ENCODE results near the gene SFXN1. TPM values are rescaled to one million over a fixed set of nuclear protein-coding genes. Genes with fewer than 3 reads are reported as not detected.

The SFXN1 gene
- total RNA-seq, 1 donor from 2014 or later = 123 TPM

GRCh38 chr5:175548626-175549311 lies 70.4 kb downstream of the SFXN1 start:
- DNase-seq (ENCODE audit: low read depth) (no peak), FAIRE-seq (no peak)
- Histone ChIP-seq H3K36me3 (ENCODE audit: control insufficient read depth, insufficient read depth, low read length) (no peaks in the 10 kb centered on the region), H3K27me3 (ENCODE audit: control insufficient read depth, insufficient read depth, low read length) (no peaks in the 10 kb centered on the region), H3K4me3 (ENCODE audit: low read depth, low read length) (no peak overlapping the region)
- no peak for TF ChIP-seq CTCF (IDR thresholded peaks at IDR 0.05; ENCODE audit: insufficient read depth, low read length, severe bottlenecking)

GRCh38 chr5:175550055-175550805 lies 71.9 kb downstream of the SFXN1 start:
- FAIRE-seq (no peak), DNase-seq (ENCODE audit: low read depth) (no peak)
- Histone ChIP-seq H3K27me3 (ENCODE audit: control insufficient read depth, insufficient read depth, low read length) (no peaks in the 10 kb centered on the region), H3K4me3 (ENCODE audit: low read depth, low read length) (no peak overlapping the region), H3K36me3 (ENCODE audit: control insufficient read depth, insufficient read depth, low read length) (no peaks in the 10 kb centered on the region)
- TF ChIP-seq CTCF (IDR thresholded peaks at IDR 0.05; ENCODE audit: insufficient read depth, low read length, severe bottlenecking) = no peak

DNA sequence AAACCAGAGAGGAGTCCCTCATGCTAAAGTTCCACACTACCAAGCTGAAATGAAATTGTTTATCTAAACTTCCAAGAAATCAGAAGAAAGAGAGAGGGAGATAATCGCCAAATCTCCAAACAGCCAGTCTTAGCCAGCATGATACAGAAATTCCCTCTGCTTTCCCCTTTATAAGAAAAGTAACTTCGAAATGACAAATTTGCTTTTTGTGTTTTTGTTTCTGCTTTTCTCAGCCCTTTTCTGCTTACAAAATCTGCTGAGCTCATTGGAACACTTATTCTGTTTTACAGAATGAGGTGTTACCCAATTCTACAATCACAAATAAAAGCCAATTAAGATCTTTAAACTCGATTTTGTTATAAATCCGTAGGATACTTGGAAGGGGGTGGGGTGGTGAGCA lies 72.9 kb downstream of the SFXN1 start:
- H3K27me3 ChIP-seq (ENCODE audit: control insufficient read depth, insufficient read depth, low read length) = no peaks in the 10 kb centered on the region
- DNase-seq (ENCODE audit: low read depth) = no peak
- no peak overlapping the region for H3K4me3 ChIP-seq (ENCODE audit: low read depth, low read length)
- no peaks in the 10 kb centered on the region for H3K36me3 ChIP-seq (ENCODE audit: control insufficient read depth, insufficient read depth, low read length)
- no peak for TF ChIP-seq CTCF (IDR thresholded peaks at IDR 0.05; ENCODE audit: insufficient read depth, low read length, severe bottlenecking)
- FAIRE-seq = no peak

- no peak for FAIRE-seq
- H3K36me3 ChIP-seq (ENCODE audit: control insufficient read depth, insufficient read depth, low read length) = no peaks in the 10 kb centered on the region
- no peak overlapping the region for H3K4me3 ChIP-seq (ENCODE audit: low read depth, low read length)
- no peak for DNase-seq (ENCODE audit: low read depth)
- no peaks in the 10 kb centered on the region for H3K27me3 ChIP-seq (ENCODE audit: control insufficient read depth, insufficient read depth, low read length)
- TF ChIP-seq CTCF (IDR thresholded peaks at IDR 0.05; ENCODE audit: insufficient read depth, low read length, severe bottlenecking) = no peak
Observed at GRCh38 chr5:175554296-175554695, 75.9 kb downstream of the SFXN1 start.

DNA sequence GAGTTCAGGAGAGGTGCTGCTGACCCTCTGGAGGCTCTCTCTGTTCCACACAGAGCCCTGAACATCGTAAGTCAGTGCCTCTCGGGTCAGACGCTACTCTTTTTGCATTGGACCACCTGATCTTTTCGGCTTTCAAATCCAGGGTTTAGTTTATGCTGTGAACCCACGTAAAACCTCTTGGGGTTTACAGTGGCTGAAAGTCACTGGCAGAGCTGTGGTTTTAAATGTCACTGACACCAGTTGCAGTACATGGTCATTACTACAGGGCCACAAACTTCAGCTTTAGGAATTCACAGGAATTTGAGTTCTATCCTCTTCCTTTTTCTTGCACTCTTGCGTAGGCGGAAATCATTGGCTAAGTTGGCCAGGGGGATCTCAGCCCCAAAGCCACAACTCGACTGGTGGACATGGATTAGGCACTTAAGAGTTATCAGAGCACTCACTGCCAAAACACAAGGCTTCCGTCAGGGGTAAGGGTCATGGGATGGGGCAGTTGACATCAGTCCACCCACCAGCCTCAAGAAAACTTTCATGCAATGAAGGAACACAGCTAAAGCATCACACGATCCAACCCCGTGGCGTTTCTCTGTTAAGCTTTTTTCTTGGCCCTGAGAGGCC lies 76.9 kb downstream of the SFXN1 start:
- FAIRE-seq (no peak), DNase-seq (ENCODE audit: low read depth) (no peak)
- TF ChIP-seq CTCF (IDR thresholded peaks at IDR 0.05; ENCODE audit: insufficient read depth, low read length, severe bottlenecking) = no peak
- no peaks in the 10 kb centered on the region for H3K27me3 ChIP-seq (ENCODE audit: control insufficient read depth, insufficient read depth, low read length)
- no peaks in the 10 kb centered on the region for H3K36me3 ChIP-seq (ENCODE audit: control insufficient read depth, insufficient read depth, low read length)
- no peak overlapping the region for H3K4me3 ChIP-seq (ENCODE audit: low read depth, low read length)

Data from bronchial epithelial cell (primary cell).